GM13976 (cell line): ENCODE results near the gene RFX6.
A peak's percentile ranks its signal among the peaks of the same experiment; 100 is the strongest.

Source experiments
- DNase-seq: peaks from one replicate; pipeline ENCODE4 v3.0.0; 2012; ENCODE audit warnings: low spot score
- CTCF ChIP-seq: IDR thresholded peaks from 2 replicates; pipeline ENCODE4 v1.5.1; 2012; ENCODE audit warnings: borderline replicate concordance, mild to moderate bottlenecking; ENCODE audit not compliant: insufficient read depth; ENCODE audit errors: extremely low read depth, missing control alignments, control extremely low read depth
- in situ Hi-C: fragments of 300-500 bp; cut with MboI; formaldehyde crosslinking; loops from one replicate; pipeline ENCODE4 v1.12.0; 2022; ENCODE audit warnings: low sequenced_read_pairs, mixed read lengths, inconsistent platforms; ENCODE audit not compliant: unreplicated experiment

Gene RFX6

GRCh38 chr6:116842459-116842858 is 34.6 kb upstream of the RFX6 start:
- no peak for DNase-seq
- in situ Hi-C loops = no loop called here
- TF ChIP-seq CTCF = no peak

GRCh38 chr6:116847227-116847626 is 29.8 kb upstream of the RFX6 start:
- peak; percentile 18 for DNase-seq
- no peak for TF ChIP-seq CTCF
- in situ Hi-C loops = no loop called here

DNA sequence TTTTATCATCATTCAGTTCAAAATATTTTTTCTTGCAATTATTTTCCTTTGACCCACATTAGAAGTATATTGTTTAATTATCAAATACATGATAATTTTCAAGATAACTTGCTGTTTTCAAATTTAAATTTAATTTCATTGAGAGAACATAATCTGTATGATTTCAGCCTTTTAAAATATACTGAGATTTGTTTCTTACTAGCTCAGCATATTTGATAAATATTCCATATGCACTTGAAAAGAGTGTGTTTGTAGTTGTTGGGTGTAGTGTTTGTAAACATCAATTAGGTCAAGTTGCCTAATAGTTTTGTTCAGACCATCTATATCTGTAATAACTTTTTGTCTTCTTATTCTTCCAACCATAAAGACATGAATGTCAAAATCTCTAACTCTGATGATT is 19.0 kb upstream of the RFX6 start:
- no peak for DNase-seq
- in situ Hi-C loops = no loop called here
- no peak for TF ChIP-seq CTCF

- in situ Hi-C loops = no loop called here
- DNase-seq = no peak
- TF ChIP-seq CTCF = no peak
Measured at GRCh38 chr6:116859264-116859663, 17.8 kb upstream of the RFX6 start.

DNA sequence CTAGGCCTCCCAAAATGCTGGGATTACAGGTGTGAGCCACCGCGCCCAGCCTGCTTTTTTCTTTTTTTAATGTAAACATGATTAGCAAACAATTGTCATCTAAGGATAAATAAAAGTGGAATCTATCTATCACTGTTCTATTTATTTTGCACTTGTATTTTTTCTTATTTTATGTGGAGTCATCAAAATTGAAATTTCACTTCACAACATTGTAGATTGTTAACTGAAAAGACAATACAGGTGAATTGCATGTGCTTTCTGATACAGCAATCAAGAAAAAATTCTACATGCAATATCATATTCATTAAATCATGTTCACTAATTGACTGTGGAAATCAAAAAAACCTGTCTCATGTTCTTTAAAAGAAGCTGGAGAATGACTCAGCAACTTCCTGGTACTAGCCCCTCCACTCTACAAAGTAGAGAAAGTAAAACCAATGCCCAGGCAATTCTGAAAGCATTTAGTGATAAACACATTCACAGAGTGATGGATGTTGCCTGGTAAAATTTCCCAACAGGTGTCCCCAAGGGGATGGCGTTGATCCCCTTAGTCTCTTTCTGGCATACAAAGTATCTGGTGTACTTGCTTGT is 10.7 kb upstream of the RFX6 start:
- no peak for DNase-seq
- TF ChIP-seq CTCF = no peak
- in situ Hi-C loops = no loop called here

GRCh38 chr6:116872771-116873170 is 4.3 kb upstream of the RFX6 start:
- no peak for DNase-seq
- in situ Hi-C loops = no loop called here
- TF ChIP-seq CTCF = no peak

DNA sequence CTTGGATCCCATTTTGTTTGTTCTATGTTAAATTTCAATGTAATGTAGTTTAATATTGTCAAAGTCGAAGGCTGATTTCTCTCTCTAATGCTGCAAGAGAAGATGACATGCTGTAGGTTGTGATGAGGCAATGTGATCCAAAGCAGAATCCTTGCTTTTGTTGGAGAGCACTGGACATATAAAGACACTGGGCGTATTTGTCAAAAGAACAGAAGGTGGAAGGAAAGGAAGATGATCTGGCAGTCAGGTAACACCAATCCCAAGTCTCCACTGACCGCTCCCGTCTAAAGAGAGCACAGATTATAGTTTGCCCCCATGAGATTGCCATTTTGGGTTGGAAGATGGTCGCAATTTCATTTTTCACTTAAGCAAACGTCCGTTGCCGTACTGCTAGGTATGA is 935 bp upstream of the RFX6 start:
- TF ChIP-seq CTCF = no peak
- in situ Hi-C loops = no loop called here
- no peak for DNase-seq
